ELF-1 (cell line): ENCODE results near the gene GHR.

ENCODE experiments used
- DNase-seq: peaks from one replicate; pipeline ENCODE4 v3.0.0-alpha.2; 2016; ENCODE audit warnings: low read depth, low spot score

The GHR gene

DNA sequence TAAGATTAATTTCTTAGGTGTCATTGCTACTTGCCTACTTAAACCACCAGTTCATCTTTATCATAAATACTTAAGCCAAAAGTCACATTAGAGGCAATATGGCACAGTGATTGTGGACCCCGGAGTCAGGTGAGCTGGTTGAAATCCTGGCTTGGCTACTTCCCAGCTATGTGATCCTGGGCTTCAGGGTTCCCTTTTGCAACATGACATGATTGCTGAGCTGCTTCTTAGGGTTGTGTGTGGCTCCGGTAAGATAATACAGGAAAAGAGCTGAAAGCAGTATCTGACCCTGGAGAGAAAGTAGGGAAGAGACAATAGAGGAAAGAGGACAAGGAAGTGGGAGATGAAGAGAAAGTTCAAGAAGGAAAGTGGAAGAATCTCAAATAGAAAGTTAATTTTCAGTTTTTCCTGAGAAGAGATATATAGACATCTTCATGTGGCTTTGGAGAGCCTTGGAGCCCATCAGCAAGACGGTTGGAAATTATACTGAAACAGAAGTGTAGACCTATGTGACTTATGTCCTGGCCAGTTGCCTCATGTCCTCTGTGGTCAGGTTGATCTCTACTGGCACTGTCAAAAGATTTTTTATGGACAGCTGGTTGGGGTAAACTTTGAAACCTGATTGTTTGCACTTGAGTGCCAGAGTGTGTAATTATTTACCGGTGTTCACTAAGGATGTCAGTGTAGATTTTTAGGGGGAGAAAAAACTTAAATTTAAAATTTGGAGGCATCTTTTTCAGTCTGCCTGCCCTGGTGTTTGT lies 93.2 kb downstream of the GHR start:
- no peak for DNase-seq

DNA sequence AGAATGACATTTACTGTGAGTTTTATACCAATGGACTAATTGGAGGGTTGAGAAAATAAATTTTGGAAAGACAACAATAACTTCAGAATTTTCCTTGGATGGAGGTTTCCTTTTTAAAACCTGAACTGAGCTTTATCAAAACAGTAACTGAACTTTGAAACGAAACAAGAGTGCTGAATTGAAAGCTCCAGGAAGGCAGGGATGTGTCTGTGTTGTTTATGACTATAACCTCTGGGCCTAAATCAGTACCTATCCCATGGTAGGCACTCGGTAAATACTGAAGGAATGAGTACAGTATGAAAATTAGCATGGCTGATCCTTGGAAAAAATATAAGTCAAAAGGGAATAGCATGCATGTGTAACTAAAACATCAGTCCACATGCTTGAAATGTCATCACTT lies 93.9 kb downstream of the GHR start:
- DNase-seq, result no peak

DNA sequence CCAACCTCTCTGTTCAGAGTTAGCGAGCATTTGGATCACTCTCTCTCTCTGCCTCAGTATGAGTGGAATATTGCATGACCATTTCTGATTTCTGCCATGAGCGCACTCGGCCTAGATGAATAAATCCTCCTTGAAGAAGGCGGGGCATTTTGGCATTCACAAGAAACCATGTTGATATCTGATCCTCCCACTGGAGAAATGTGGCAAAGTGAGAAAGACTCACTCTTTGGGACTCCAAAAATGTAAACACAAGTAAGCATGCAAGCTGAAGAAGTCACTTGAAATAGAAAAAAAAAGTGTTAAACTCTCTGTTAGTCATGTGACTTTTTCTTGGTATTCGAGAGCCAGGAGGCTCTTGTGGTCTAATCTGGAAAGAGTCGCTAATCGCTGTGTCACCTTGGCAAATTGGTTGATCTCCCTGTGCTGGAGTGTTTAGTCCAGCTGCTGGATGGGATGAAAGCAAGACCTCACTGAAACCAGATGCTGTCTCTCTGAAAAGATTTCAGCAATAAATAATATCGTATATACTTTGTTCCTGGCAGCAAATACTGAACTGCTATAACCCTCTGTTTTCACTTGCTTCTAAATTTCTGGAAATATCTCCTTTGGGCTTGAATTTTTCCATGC lies 95.5 kb downstream of the GHR start:
- no peak for DNase-seq

DNA sequence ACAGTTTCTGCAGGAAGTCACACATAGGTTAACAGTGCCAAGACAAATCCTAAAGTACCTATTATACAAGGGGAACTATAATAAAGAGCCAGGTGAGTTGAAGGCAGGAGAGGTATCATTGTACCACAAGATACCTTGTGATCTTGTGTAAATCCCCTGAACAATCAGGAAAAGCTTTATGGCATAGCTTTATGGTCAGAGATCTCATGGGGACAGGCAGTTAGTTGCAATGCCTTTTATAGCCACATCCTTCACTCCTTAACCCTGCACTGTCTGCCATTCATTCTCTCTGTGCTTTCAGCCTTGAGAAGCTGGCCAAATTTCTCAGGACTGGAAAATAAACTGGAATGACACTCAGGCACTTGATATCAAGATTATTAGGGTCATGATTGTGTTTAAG lies 97.0 kb downstream of the GHR start:
- no peak for DNase-seq

DNA sequence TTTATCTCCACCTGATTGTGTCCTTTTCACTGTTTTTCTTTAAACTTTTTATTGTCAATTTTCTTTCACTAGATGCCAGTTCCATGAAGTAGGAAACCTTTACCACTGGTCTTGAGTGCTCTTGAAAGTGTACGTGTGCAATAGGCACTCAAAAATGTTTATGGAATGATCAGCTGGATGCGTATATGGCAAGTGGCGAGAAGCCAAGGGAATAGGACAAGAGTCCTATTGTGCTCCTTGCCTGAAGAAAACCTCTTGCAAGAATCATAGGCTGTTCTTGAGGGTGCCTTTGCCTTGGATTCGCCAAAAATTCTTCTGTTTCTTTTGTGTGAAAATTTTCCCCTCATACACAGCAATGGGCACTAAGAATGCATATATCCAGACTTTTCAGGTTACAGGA lies 97.7 kb downstream of the GHR start:
- DNase-seq, result no peak

DNA sequence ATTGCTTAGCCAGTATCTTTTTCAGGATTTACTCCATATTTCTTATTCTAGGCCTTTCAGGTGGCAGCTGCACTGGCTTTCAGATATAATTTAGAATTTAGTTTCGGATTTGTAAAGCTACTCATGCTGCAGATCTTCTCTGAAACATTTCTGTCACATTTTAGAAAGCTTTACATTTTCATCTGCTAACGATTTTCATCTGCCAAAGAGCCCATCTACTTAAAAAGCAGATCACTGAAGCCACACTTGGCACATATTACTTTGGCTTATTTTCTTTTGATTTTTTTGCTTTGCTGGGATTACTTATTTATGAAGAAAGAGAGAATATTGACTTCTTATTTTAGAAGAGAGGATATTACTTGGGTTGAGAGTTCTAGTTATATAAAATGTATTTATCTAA lies 98.2 kb downstream of the GHR start:
- DNase-seq, result no peak

DNA sequence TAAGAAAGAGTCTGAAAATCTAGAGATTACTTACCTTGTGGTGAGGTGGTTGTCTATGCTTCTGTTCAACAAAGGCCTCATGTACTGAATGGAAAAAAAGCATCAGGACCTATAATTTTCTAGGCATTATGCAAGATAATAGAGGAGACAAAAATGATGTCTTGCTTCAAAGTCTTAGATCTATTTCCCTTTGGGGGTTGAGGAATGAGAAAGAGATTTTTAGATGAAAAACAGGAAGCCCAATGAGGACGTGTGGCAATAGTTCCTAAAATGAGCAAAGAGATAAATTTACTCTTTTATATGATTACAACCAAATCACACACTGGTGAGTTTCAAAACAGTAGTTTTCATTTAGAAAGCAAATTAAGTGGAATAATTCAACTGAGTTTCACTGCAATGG lies 99.5 kb downstream of the GHR start:
- no peak for DNase-seq

DNA sequence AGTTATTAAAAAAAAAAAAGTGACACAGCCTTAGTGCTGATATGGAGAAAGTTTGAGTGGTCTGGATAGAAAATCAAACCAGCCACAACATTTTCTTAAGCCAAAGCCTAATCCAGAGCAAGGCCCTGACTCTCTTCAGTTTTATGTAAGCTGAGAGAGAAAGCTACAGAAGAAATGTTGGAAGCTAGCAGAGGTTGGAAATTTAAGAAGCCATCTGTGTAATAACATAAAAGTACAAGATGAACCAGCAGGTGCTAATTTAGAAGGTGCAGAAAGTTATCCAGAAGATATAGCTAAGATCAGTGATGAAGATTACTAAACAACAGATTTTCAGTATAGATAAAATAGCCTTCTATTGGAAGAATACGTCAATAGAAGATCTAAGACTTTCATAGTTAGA lies 102.9 kb downstream of the GHR start:
- DNase-seq, result no peak

DNA sequence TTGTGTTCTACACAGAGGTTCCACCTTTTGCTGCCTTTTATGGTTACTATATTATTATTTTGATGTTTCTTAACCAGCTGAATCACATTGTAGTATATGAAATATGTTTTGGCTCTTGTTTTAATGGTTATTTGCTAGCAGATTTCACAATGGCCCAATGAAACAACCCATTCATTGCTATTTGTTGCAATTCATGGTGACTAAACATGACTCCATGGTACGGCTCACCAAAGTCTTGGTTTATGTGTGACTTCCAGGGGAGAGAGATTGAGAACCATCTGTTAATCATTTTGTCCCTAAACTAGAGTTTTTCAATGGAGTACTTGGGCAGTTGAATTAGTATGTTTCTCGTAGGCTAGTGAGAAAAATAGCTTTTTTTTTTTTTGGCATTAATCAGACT lies 108.4 kb downstream of the GHR start:
- no peak for DNase-seq

DNA sequence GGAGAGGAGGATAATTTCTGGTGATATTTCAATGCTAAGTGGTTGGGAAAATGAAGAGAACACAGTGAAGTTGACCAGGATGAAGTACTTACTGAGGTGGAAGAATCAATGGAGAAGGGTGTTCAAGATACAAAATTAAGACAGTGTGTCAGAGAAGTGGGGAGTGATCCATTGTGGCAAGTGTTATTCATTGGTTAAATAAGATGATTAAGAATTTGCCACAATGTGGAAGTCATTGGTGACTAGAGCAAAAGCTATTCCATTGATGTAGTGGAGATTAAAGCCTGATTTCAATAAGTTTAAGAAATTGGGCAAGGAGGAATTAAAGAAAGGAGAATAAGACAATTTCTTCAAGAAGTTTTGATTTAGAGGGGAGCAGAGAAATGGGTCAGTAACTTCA lies 118.9 kb downstream of the GHR start:
- no peak for DNase-seq

DNA sequence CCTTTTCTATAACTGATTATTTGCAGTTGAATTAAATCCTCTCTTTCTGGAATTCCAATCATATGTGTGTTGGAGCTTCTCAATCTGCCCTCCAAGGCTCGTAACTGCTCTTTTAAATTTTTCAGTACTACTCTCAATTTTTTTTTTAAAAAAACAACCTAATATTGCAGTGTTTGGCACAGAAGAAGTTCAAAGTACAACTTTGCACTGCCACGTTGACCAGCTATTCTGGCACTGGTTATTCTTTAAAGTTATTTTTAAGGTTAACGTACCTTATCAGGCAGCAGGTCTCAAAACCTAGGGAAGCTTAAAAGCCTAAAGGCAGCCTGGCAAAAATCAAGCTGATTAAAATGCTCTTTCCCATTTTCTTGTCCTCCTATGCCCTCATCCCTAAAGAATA lies 120.5 kb downstream of the GHR start:
- DNase-seq, result no peak

DNA sequence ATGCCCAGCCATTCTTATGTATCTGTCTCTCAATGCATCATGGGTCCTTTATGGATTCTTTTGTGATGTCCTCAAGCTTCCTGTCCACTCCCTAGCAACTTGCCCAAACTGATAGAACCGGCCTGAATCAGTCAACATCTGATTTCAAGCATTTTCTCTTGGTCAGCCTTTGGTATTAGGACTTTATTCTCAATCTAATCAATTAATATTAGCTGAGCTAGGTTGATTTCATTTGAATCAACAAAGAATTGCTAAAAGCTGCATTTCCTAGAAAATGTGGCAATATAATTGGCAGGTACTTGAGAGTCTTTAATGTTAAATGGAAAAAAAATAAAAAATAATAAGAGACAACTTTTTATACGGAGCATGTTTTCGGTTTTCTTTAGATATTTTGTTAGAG lies 121.8 kb downstream of the GHR start:
- no peak for DNase-seq

DNA sequence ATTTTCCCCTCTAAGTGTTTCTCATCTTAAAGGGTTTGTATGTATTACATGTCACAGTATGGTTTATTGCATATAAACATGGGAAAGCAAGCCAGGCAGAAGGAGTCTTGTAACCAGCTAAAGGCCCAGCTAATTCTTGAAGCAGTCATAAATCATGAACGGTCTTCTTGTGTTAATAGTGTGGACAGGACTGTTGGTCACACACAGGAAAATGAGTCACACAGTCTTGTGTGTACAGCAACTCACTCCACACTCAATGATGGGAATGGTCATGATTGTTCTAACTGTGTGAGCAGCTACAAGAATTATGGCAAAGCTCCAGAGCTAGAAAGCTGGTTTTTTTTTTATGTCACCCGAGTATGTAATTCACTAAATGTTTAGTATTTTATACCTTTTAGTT lies 123.9 kb downstream of the GHR start:
- DNase-seq, result no peak

DNA sequence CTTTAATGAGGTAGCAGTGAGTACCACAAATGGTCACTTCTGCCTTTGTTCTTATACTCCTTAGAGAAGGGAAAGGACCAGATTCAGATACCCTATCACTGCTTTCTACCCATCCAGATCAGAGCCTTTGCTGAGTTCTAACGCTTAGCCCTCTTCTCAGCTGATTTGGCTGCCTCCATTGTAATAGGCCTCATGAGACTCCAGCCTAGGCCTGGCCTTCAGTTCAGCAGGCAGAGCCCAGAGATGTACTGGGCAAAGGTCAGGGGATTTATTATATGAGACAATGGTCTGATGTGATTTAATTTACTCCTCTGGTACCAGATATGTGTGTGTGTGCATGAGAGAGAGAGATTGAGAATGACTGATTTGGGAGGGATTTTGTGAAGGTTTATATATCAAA lies 124.7 kb downstream of the GHR start:
- DNase-seq, result no peak

DNA sequence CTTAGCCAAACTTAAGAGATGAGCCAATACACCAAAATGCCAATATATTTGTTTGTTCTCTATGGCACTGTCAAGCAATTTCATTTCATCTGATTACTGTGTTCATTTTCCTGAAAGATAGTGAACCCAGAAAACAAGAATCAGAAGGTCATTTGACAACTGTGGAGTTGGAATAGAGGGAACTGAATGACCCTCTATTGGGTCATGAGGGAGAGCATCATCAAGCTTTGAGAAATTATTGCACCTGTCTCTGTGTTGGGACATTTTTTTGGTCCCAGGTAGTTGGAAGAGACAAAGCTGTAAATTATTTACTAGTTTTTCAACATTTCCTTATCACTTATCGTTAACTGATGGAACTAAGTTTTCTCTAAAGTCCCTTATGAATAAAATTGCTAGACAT lies 129.4 kb downstream of the GHR start:
- no peak for DNase-seq

DNA sequence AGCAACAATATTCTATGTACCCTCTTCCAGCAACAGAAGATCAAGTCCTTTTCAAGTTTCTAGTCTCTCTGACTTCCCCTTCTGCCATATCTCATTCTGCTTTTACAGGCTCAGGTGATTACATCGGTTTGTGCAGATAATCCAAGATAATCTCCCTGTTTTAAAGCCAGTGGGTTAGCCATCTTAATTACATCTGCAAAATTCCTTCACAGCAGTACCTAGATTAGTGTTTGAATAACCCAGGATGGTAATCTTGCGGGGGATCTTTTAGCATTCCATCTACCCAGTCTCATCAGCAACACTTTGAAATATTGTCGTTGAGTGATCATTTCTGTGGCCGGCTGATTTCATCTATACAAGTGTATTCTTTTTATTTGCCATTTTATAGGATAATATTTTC lies 130.2 kb downstream of the GHR start:
- no peak for DNase-seq

DNA sequence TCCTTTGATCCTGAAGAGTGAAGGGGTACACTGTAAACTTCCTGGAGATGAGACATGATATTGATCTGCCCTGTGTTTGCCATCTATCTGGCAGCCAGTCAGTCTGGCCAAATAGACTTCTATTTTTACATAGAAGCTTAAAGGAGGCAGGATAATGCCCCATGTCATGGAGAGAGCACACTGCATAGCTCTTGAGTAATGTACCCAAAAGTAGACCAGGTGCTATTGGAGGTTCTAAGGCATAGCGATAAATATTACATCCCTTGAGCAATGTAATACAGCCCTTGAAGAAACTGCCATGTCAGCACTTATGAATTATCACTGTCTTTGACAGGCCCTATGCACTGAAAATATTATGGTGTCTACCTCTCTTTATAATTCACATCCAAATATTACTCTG lies 131.8 kb downstream of the GHR start:
- DNase-seq, result no peak

DNA sequence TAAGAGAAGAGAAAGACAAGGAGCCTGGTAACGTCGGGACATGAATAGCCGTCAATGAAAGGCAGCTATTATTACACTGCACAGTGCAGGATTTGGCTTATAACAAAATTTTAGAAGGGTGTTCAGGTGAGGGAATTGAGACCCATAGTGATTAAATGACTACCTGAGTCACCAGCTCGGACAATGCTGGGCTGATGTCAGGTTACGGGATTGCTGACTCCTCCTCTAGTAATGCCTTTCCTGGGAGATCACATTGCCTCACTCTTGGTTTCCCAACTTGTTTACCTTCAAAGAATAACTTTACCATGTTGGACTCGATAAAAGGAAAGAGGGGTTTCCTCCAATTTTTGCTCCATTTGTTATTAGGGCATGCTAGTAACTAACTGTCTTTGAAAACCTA lies 132.6 kb downstream of the GHR start:
- no peak for DNase-seq

DNA sequence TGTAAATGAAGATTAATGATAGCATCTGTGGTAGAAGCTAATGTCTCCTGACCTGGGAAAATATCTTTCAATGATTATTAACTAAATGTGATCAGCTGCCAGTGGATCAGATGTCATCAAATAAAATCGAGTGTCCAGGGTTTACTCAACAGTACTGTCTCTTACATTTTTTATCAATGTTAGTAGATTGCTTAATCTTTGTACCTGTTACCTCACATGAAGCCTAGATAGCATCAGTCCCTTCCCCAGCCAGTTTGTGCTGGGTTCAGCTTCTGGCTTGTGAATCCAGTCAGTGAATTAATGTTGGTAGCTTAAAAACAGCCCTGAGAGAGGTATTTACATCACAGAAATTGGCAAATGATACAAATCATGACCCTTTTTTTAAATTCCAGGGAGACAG lies 134.4 kb downstream of the GHR start:
- DNase-seq, result no peak

DNA sequence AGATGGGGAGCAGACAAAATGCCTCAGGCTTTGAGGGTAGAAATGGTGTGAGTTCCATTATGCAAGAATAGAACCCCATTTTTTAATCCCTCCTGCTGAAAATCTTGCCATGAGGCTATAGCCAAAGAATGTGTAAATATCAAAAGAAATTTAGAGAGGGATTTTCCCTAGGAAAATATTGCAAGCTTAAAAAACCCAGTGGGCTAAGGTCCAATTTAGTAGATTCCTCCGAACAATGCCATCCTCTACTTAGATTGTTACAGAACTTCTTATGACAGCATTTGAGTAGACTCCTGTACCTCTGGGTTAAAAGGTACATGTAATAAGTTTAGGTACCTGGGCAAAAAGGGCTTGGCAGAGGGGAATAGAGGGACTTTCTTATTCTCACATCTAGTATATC lies 138.4 kb downstream of the GHR start:
- DNase-seq, result no peak

DNA sequence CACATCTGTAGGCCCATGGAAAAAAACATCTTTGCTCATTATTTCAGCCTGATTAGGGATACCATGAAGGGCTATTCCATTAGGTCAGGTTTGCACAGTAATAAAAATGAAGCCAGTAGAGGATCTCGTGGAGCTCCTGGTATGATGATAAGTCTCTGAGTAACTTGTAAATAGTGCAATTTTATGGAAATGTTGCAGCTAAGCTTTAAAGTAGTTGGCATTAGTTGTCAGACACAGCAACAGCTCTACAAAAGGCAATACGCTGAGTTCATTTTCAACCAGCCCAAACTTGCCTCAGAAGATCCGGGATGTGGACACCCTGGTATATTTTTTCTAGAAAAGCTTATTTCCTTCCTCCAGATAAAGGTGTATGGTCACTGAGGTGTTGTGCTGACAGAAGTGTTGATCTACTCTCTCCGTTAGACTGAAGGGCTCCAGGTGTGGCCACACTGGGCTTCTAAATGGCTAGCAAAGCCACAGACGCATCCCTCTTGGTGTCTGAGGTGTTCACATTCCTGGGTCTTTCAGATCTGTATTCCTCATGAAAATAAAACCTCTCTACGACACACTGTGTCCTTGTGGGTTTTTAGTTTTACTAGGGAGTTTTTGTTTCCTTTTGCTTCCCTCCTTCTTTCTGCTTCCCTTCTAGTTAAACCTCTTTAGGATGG lies 141.6 kb downstream of the GHR start:
- no peak for DNase-seq

DNA sequence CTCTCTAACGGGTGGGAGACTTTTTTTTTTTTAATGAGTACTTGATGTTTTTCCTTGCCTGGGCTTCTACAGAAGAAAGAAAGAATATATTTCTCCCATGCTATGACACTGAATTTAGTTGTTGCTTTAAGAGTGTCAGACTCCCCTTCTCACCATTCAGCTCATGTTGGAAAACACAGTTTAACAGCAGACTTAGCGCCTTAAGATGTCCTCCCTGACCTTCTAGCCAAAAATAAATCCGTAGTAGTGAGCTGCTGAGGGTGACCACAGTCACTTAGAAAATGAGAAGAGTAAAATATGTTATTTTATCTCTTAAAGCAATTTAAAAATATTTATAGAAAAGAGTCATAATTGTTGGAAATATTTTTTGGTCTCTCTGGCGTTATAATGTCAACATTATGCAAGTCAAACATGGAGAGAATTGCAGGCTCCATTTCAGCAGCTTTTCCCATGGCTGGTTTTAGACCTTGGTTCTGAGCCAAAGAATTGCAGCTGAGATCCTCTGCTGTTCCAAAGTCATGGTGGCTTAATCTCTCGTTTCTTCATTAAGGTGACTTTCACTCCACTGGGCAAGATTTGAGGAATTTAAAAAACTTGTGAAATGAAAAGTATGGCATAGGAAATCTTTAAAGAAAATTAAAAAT lies 143.5 kb downstream of the GHR start:
- no peak for DNase-seq

DNA sequence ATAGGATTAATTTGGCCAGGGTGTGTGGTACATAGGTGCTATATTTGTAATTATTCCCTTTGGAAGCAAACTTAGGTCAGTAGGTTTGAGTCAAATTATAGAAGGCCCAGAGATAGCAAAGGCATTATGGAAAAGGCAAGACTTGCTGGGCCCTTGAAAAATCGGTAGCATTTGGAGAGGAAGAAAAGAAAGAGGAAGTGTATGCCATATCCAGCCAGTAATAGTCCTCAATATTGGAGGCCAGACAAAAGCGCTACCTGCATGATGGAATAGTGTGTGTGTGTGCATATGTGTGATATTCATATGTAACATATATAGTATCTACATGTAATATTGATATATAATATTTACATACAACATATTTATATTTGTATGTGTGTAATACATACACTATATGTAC lies 146.1 kb downstream of the GHR start:
- no peak for DNase-seq
